Skeletal muscle tissue (tissue), 4 donors: Measurements from ENCODE around the gene ZNF521. TPM values are rescaled to one million over a fixed set of nuclear protein-coding genes. Genes with fewer than 3 reads are reported as not detected.
A peak's percentile ranks its signal among the peaks of the same experiment; 100 is the strongest.

Experiments used
- H3K27ac ChIP-seq: one replicate; pipeline ENCODE4 v1.7.0; 2013; ENCODE audit warnings: mild to moderate bottlenecking, low read depth, low read length, inconsistent platforms
- H3K27me3 ChIP-seq, 3 donors: one replicate each; pipeline ENCODE4 v1.7.0; 2013; ENCODE audit warnings: low read length in 3 of 3; ENCODE audit not compliant: control insufficient read depth in 3 of 3, insufficient read depth in 3 of 3
- H3K36me3 ChIP-seq, 3 donors: one replicate each; pipeline ENCODE4 v1.7.0; 2013; ENCODE audit warnings: low read length in 3 of 3; ENCODE audit not compliant: control insufficient read depth in 3 of 3, insufficient read depth in 3 of 3
- H3K4me1 ChIP-seq, 3 donors: one replicate each; pipeline ENCODE4 v1.7.0; 2013; ENCODE audit warnings: low read length in 3 of 3, mild to moderate bottlenecking in 3 of 3; ENCODE audit not compliant: control insufficient read depth in 3 of 3, insufficient read depth in 3 of 3
- H3K4me3 ChIP-seq, 3 donors: one replicate each; pipeline ENCODE4 v1.7.0; 2013; ENCODE audit warnings: low read length in 3 of 3
- H3K9ac ChIP-seq, 3 donors: one replicate each; pipeline ENCODE4 v1.7.0; 2013; ENCODE audit warnings: low read length in 3 of 3, mild to moderate bottlenecking in 3 of 3, moderate library complexity in 2 of 3, low read depth in 1 of 3
- H3K9me3 ChIP-seq, 3 donors: one replicate each; pipeline ENCODE4 v1.7.0; 2013; ENCODE audit warnings: low read length in 3 of 3; ENCODE audit not compliant: control insufficient read depth in 3 of 3
- total RNA-seq: library from RNA; depleted of rRNA; stranded (reverse); fragments of >200 nt; gene quantifications from one replicate; pipeline ENCODE4 v1.2.3, GENCODE V29; 2014
- donor health status: Osteomylitis.

ZNF521 gene
- 40.2 TPM for total RNA-seq

GRCh38 chr18:25351777-25352628 lies at the start of gene ZNF521:
TSS of gene ZNF521 (minus strand) at chr18:25352166. CDS start at chr18:25350946, 1,220 bp downstream.
- H3K9ac ChIP-seq = peak within 1 kb of the TSS; percentile 64 to 87 (median 80)
- H3K27me3 ChIP-seq = peaks cover 0 to 6% (median 5%) of the 10 kb centered on the region in 3 donors
- no peaks in the 10 kb centered on the region for H3K36me3 ChIP-seq
- peak within 1 kb of the TSS; percentile 73 for H3K27ac ChIP-seq
- peak within 1 kb of the TSS; percentile 84 to 86 (median 86) for H3K4me3 ChIP-seq
- H3K4me1 ChIP-seq = peaks cover 0 to 10% (median 6%) of the 10 kb centered on the region in 3 donors
- no peaks in the 10 kb centered on the region for H3K9me3 ChIP-seq

- Histone ChIP-seq H3K9ac (no peak overlapping the region), H3K4me1 (no peaks in the 10 kb centered on the region), H3K36me3 (no peaks in the 10 kb centered on the region), H3K27ac (no peak overlapping the region), H3K27me3 (no peaks in the 10 kb centered on the region), H3K4me3 (no peak overlapping the region), H3K9me3 (no peaks in the 10 kb centered on the region)
Measured at GRCh38 chr18:25399554-25399953, 47.6 kb upstream of the ZNF521 start.

- Histone ChIP-seq H3K36me3 (no peaks in the 10 kb centered on the region), H3K4me1 (no peaks in the 10 kb centered on the region), H3K4me3 (no peak overlapping the region), H3K27me3 (no peaks in the 10 kb centered on the region), H3K9ac (no peak overlapping the region), H3K9me3 (no peaks in the 10 kb centered on the region), H3K27ac (no peak overlapping the region)
Measured at GRCh38 chr18:25392192-25392591, 40.2 kb upstream of the ZNF521 start.

- no peaks in the 10 kb centered on the region for H3K9me3 ChIP-seq
Measured at GRCh38 chr18:25373432-25374179, 21.6 kb upstream of the ZNF521 start.

GRCh38 chr18:25370391-25370790 lies 18.4 kb upstream of the ZNF521 start:
- Histone ChIP-seq H3K9me3 (no peaks in the 10 kb centered on the region), H3K27me3 (no peaks in the 10 kb centered on the region), H3K36me3 (no peaks in the 10 kb centered on the region), H3K4me1 (no peaks in the 10 kb centered on the region), H3K27ac (no peak overlapping the region), H3K9ac (no peak overlapping the region), H3K4me3 (no peak overlapping the region)

More at GRCh38 chr18:25373432-25374179, 21.6 kb upstream of the ZNF521 start:
- H3K4me1 ChIP-seq = no peaks in the 10 kb centered on the region
- H3K27me3 ChIP-seq = no peaks in the 10 kb centered on the region
- H3K36me3 ChIP-seq = no peaks in the 10 kb centered on the region
- no peak overlapping the region for H3K9ac ChIP-seq
- H3K27ac ChIP-seq = no peak overlapping the region
- H3K4me3 ChIP-seq = no peak overlapping the region

GRCh38 chr18:25365242-25365641 lies 13.3 kb upstream of the ZNF521 start:
- Histone ChIP-seq H3K27me3 (no peaks in the 10 kb centered on the region), H3K36me3 (no peaks in the 10 kb centered on the region), H3K9ac (no peak overlapping the region), H3K4me1 (no peaks in the 10 kb centered on the region), H3K9me3 (no peaks in the 10 kb centered on the region), H3K4me3 (no peak overlapping the region), H3K27ac (no peak overlapping the region)

- no peaks in the 10 kb centered on the region for H3K27me3 ChIP-seq
- no peaks in the 10 kb centered on the region for H3K4me1 ChIP-seq
- no peak overlapping the region for H3K27ac ChIP-seq
- no peak overlapping the region for H3K9ac ChIP-seq
- no peak overlapping the region for H3K4me3 ChIP-seq
- H3K9me3 ChIP-seq = no peaks in the 10 kb centered on the region
- H3K36me3 ChIP-seq = no peaks in the 10 kb centered on the region
Measured at GRCh38 chr18:25364732-25365131, 12.8 kb upstream of the ZNF521 start.

GRCh38 chr18:25360301-25360899 lies 8.4 kb upstream of the ZNF521 start:
- no peaks in the 10 kb centered on the region for H3K36me3 ChIP-seq
- H3K4me1 ChIP-seq = no peaks in the 10 kb centered on the region
- no peaks in the 10 kb centered on the region for H3K9me3 ChIP-seq
- no peak overlapping the region for H3K27ac ChIP-seq
- H3K27me3 ChIP-seq = no peaks in the 10 kb centered on the region
- H3K9ac ChIP-seq = no peak overlapping the region
- no peak overlapping the region for H3K4me3 ChIP-seq

- Histone ChIP-seq H3K4me1 (peaks cover 0 to 6% (median 6%) of the 10 kb centered on the region in 3 donors), H3K27ac (no peak overlapping the region), H3K9me3 (no peaks in the 10 kb centered on the region), H3K4me3 (no peak overlapping the region), H3K27me3 (peaks cover 0 to 6% (median 5%) of the 10 kb centered on the region in 3 donors), H3K36me3 (no peaks in the 10 kb centered on the region), H3K9ac (peak overlapping the region in 1 of 3 donors; percentile 59)
Measured at GRCh38 chr18:25353080-25353479, 1.1 kb upstream of the ZNF521 start.
